PC-9 (cell line): ENCODE results near the gene SLC38A9. TPM values are rescaled to one million over a fixed set of nuclear protein-coding genes. Genes with fewer than 3 reads are reported as not detected.

Source experiments
- BruUV-seq: library from RNA; stranded (reverse); fragments of 400-500 nt; replicated peaks from 2 replicates; lab custom pipeline; 2021; lab: Mats Ljungman, UMichigan
- CTCF ChIA-PET: fragments of 300-600 bp; sonication (Branson Sonifier 250); formaldehyde crosslinking; loops from one replicate; lab custom pipeline; 2022; ENCODE audit warnings: antibody characterized with exemption; lab: Charles Lee
- POLR2A ChIA-PET: fragments of 300-600 bp; sonication (Branson Sonifier 250); formaldehyde crosslinking; loops from one replicate; lab custom pipeline; 2022; ENCODE audit warnings: antibody characterized with exemption; ENCODE audit not compliant: unreplicated experiment; lab: Charles Lee
- DNase-seq, 2 experiments: peaks; one replicate each; pipeline versions ENCODE4 v3.0.0 to v3.0.0-alpha.2; 2015 to 2022; ENCODE audit warnings: mixed read lengths in 1 of 2
- H2AFZ ChIP-seq: fragments of 200-600 bp; sonication (generic); 2 replicates; pipeline ENCODE4 v1.8.1; 2017; ENCODE audit warnings: antibody characterized with exemption
- H3F3A ChIP-seq: fragments of 200-600 bp; sonication (generic); 2 replicates; pipeline ENCODE4 v1.8.1; 2017; ENCODE audit warnings: antibody characterized with exemption, mild to moderate bottlenecking, low read depth; ENCODE audit not compliant: insufficient read depth
- H3K27ac ChIP-seq: fragments of 200-600 bp; sonication (generic); 2 replicates; pipeline ENCODE4 v1.6.1; 2016; ENCODE audit warnings: mixed run types
- H3K27me3 ChIP-seq: fragments of 200-600 bp; sonication (generic); 2 replicates; pipeline ENCODE4 v1.6.1; 2016; ENCODE audit warnings: low read depth, mixed run types; ENCODE audit not compliant: insufficient read depth
- H3K36me3 ChIP-seq: fragments of 200-600 bp; sonication (generic); 2 replicates; pipeline ENCODE4 v1.6.1; 2016; ENCODE audit warnings: low read depth, mixed run types
- H3K4me1 ChIP-seq: fragments of 200-600 bp; sonication (generic); replicated peaks from 2 replicates; pipeline ENCODE4 v1.6.1; 2016; ENCODE audit warnings: mixed run types; ENCODE audit not compliant: insufficient read depth
- H3K4me2 ChIP-seq: fragments of 200-600 bp; sonication (generic); 2 replicates; pipeline ENCODE4 v1.6.1; 2017; ENCODE audit warnings: mixed run types
- H3K4me3 ChIP-seq: fragments of 200-600 bp; sonication (generic); 2 replicates; pipeline ENCODE4 v1.6.1; 2016; ENCODE audit warnings: mixed run types
- H3K79me2 ChIP-seq: fragments of 200-600 bp; sonication (generic); 2 replicates; pipeline ENCODE4 v1.6.1; 2017; ENCODE audit warnings: low read depth, mixed run types
- H3K9me2 ChIP-seq: fragments of 200-600 bp; sonication (generic); 2 replicates; pipeline ENCODE4 v1.8.1; 2017; ENCODE audit warnings: mild to moderate bottlenecking; ENCODE audit not compliant: insufficient read depth
- H3K9me3 ChIP-seq: fragments of 200-600 bp; sonication (generic); 2 replicates; pipeline ENCODE4 v1.8.1; 2016; ENCODE audit warnings: low read depth; ENCODE audit not compliant: insufficient read depth
- H4K20me1 ChIP-seq: fragments of 200-600 bp; sonication (generic); 2 replicates; pipeline ENCODE4 v1.8.1; 2017; ENCODE audit not compliant: insufficient read depth
- EZH2 ChIP-seq: fragments of 200-600 bp; sonication (generic); IDR thresholded peaks from 2 replicates; pipeline ENCODE4 v1.8.0; 2017; ENCODE audit warnings: antibody characterized with exemption, low read depth
- intact Hi-C: fragments of 100-400 bp; cut with micrococcal nuclease; formaldehyde crosslinking; loops from one replicate; pipeline ENCODE4 v1.10.0; 2022; ENCODE audit not compliant: unreplicated experiment
- total RNA-seq: library from RNA; stranded (reverse); gene quantifications from 2 replicates; pipeline ENCODE4 v1.2.3, GENCODE V29; 2021
- TF ChIP-seq, protein P1 (sequence below): fragments of 200-600 bp; sonication (generic); conservative IDR thresholded peaks from 2 replicates; pipeline ENCODE4 v1.6.1; 2017; ENCODE audit warnings: mixed run types, antibody characterized with exemption, mild to moderate bottlenecking, moderate library complexity

SLC38A9 gene
- total RNA-seq, 1 experiment from 2014 or later: 26.6 TPM

DNA sequence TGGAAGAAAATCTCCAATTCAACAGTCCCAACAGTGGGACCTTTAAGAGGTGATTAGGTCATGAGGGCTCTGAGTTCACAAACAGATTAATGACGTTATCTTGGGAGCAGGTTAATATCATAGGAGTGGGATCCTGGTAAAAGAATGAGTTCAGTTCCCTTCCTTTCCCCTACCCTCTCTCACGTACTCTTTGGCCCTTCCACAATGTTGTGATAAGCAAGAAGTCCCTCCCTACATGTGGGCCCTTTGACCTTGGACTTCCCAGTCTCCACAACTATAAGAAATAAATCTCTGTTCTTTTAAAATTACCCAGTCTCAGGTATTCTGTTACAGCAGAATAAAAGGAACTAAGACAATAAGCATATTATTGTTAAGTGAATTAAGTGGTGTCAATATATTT, 37.8 kb downstream of the SLC38A9 start:
- Histone ChIP-seq H3K36me3 (no peaks in the 10 kb centered on the region; the same call in none of the 2 replicates), H4K20me1 (no peaks in the 10 kb centered on the region), H3F3A (0 out of 2 replicates have a peak, but pooled peaks cover 5% of the 10 kb centered on the region), H3K27ac (no peak overlapping the region), H3K79me2 (no peaks in the 10 kb centered on the region), H2AFZ (no peak overlapping the region), H3K4me2 (no peak overlapping the region), H3K9me2 (no peaks in the 10 kb centered on the region), H3K9me3 (no peaks in the 10 kb centered on the region), H3K4me1 (no peaks in the 10 kb centered on the region), H3K4me3 (no peak overlapping the region), H3K27me3 (no peaks in the 10 kb centered on the region)
- no peak for DNase-seq
- CTCF ChIA-PET: no interaction called here
- POLR2A ChIA-PET: interaction anchor here (0.6 kb wide), 1 partner anchor 1074 kb away, joined by 6 read pairs; no protein-coding TSS in a partner anchor
- TF ChIP-seq EZH2: no peak
- TF ChIP-seq, protein P1, sequence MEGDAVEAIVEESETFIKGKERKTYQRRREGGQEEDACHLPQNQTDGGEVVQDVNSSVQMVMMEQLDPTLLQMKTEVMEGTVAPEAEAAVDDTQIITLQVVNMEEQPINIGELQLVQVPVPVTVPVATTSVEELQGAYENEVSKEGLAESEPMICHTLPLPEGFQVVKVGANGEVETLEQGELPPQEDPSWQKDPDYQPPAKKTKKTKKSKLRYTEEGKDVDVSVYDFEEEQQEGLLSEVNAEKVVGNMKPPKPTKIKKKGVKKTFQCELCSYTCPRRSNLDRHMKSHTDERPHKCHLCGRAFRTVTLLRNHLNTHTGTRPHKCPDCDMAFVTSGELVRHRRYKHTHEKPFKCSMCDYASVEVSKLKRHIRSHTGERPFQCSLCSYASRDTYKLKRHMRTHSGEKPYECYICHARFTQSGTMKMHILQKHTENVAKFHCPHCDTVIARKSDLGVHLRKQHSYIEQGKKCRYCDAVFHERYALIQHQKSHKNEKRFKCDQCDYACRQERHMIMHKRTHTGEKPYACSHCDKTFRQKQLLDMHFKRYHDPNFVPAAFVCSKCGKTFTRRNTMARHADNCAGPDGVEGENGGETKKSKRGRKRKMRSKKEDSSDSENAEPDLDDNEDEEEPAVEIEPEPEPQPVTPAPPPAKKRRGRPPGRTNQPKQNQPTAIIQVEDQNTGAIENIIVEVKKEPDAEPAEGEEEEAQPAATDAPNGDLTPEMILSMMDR: no peak
- intact Hi-C loops: no loop called here
- no TSS peak for BruUV-seq

DNA sequence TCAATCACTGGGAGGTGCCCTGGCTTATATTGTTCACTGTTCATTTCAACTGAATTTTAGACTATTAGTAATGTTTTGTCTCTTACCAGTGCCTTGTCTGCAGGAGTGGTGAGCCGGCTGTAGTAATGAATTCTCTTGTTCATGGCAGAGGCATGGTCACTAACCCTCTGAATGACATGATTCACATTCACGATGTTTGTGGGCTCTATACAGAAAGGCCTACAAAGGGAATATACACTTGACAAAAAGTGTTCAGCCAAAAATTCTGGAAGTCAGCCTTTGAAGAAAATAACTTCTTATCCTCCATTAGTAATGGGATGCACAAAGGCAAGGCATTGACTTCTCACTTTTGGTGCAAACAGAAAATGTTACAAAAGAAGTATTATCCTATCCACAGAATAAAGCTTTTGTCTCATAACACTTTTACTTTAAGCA, 39.6 kb downstream of the SLC38A9 start:
- H3K79me2 ChIP-seq: no peaks in the 10 kb centered on the region
- no TSS peak for BruUV-seq

DNA sequence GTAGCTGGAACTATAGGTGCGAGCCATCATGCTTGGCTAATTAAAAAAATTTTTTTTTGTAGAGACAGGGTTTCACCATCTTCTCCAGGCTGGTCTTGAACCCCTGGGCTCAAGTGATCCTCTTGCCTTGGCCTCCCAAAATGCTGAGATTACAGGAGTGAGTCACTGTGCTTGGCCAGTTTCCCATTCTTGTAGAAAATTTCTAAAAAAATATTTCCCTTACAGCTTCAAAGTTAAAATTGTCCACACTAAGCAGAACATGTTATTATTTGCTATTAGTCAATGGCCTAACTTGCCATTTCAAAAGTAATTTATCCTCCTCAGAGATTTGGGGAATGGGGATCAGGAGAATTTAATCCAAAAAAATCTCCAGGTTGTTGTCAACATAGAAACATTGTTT, 40.1 kb downstream of the SLC38A9 start:
- Histone ChIP-seq H3K4me2 (no peak overlapping the region), H3K27ac (no peak overlapping the region), H3K4me1 (peaks cover 16% of the 10 kb centered on the region), H3F3A (peaks cover 12% of the 10 kb centered on the region), H3K79me2 (no peaks in the 10 kb centered on the region), H3K36me3 (no peaks in the 10 kb centered on the region; the same call in none of the 2 replicates), H3K4me3 (no peak overlapping the region), H3K27me3 (no peaks in the 10 kb centered on the region), H3K9me3 (no peaks in the 10 kb centered on the region), H2AFZ (no peak overlapping the region), H3K9me2 (no peaks in the 10 kb centered on the region), H4K20me1 (no peaks in the 10 kb centered on the region)
- DNase-seq: no peak
- POLR2A ChIA-PET: interaction anchor here (0.6 kb wide), 1 partner anchor 9 kb away, joined by 12 read pairs; no protein-coding TSS in a partner anchor
- CTCF ChIA-PET: no interaction called here
- TF ChIP-seq EZH2: no peak
- TF ChIP-seq, protein P1: no peak
- intact Hi-C loops: no loop called here
- BruUV-seq: no TSS peak

More for the DNA sequence above, 39.6 kb downstream of the SLC38A9 start:
- ChIA-PET CTCF (no interaction called here), POLR2A (no interaction called here)
- TF ChIP-seq EZH2: no peak
- intact Hi-C loops: no loop called here
- Histone ChIP-seq H3K27ac (no peak overlapping the region), H3F3A (peaks cover 12% of the 10 kb centered on the region), H3K4me1 (peaks cover 16% of the 10 kb centered on the region), H3K27me3 (no peaks in the 10 kb centered on the region), H3K4me2 (no peak overlapping the region), H3K9me3 (no peaks in the 10 kb centered on the region), H3K9me2 (no peaks in the 10 kb centered on the region), H4K20me1 (no peaks in the 10 kb centered on the region), H2AFZ (no peak overlapping the region), H3K4me3 (no peak overlapping the region), H3K36me3 (no peaks in the 10 kb centered on the region; the same call in none of the 2 replicates)
- DNase-seq: no peak
